HG03139 (cell line): ENCODE measurements around the gene ZCCHC7.
A peak's percentile ranks its signal among the peaks of the same experiment; 100 is the strongest.

ENCODE experiments used
- ATAC-seq: cut with Tn5 transposase; IDR thresholded peaks from one replicate; pipeline ENCODE4 v1.9.1; 2021; ENCODE audit not compliant: unreplicated experiment

ZCCHC7 gene

DNA sequence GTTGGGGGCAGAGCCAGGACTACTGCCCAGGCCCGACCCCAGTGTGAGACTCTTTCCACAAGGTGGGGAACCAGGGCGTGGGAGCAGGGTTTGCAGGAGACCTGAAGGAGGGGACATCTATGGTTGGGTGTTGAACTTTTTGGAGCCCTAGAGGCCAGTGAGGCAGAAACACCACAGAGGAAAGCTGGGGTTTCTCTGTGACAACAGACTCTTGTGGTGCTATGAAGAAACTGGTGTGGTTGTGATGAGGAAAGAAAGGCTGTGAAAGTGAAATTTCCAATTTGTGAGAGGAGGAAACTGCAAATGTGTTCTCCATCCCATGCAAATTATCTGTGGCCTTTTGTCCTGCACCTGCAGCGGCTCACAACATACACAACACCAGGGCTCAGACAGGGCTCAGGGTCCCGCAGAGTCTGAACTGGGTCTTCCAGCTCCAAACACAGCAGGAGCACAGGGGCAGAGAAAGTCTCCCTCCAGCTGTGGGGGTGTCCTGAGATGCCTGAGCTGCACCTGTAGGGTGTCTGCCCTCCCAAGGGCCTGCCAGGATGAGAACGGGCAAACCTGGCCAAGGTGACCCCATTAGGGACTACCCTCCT lies 250.7 kb downstream of the ZCCHC7 start:
- ATAC-seq, result peak; percentile 53

GRCh38 chr9:37371565-37372464 lies 251.4 kb downstream of the ZCCHC7 start:
- ATAC-seq, result no peak

DNA sequence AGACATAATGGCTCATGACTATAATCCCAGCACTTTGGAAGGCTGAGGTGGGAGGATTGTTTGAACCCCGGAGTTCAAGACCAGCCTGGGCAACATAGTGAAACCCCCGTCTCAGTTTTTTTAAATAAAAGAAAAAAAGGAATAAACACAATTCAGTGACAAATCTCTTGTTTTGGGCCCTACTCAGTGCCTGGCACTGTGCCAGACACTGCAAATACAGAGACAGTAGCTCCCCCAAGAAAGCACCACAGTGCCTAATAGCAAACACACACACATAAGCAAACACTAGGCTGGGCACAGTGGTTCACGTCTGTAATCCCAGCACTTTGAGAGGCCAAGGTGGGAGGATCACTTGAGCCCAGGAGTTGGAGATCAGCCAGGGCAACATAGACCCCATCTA lies 252.5 kb downstream of the ZCCHC7 start:
- no peak for ATAC-seq

GRCh38 chr9:37373621-37374020 lies 253.2 kb downstream of the ZCCHC7 start:
- ATAC-seq, result no peak

DNA sequence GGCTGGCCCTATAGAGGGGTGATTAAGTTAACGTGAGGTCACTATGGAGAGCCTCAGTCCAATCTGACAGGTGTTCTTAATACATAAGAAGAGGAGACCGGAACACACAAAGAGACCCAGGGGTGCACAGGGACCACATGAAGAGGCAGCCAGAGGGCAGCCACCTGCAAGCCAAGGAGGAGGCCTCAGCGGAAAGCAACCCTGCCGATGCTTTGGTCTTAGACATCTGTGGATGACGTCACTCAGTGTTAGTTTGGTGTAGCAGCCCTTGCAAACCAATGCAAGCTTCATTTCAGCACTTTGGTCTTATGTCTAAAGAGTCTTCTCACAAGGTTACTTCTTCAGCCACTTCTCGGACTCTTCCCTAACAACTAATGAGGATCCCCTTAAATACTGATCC lies 254.5 kb downstream of the ZCCHC7 start:
- peak; percentile 42 for ATAC-seq

DNA sequence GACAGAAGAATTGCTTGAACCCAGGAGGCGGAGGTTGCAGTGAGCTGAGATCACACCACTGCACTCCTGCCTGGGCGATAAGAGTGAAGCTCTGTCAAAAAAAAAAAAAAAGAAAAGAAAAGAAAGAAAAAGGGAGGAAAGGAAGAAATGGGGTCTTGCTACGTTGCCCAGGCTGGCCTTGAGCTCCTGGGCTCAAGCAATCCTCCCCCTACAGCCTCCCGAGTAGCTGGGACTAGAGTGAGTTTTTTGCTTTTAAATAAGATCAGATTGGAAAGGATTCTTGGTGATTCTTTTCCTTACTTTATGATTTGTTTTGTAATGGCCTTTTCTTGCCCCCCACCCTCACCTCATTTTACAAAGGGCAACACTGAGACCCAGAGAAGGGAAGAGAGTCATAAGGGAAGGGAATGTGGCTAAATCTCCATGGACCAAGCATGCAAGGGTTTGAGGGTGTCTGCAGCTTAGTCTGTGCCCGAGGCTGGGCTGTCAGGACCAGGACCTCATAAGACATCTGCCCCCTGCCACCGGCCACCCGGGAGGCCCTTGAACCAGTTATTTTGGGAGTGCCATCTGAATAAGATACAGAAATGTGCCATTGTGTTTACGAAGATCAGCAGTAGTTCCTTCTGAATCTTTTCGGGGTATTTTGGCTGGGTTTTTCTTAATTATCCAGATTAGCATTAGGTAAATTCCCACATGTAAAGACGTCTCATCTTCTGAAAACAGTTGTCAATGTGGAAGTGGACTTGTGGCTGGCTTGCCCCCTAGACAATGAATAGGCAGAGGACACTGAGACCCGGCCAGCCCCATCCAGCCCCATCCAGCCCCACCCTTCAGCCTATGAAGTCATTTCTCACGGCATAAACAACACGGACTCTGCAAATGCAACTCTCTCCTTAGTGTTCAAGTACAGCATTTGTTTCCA lies 257.6 kb downstream of the ZCCHC7 start:
- ATAC-seq, result no peak

DNA sequence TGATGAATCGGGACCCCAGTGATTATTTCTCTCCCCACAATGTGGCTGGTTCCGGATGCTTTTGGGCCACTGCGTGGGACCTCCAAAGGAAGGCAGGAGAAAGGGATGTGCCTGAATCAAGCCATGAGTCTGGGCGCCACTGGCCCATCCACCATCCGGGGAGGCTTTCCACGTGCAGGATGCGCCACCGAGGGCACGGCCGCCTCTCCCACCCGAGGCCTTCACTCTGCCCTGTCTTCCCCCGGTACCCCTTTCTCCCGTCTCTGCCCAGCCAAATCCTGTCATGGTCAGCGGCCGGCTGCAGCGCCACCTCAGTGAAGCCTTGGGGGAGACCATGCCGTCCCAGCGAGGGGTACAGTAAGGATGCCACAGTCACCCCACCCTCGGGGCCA lies 258.2 kb downstream of the ZCCHC7 start:
- no peak for ATAC-seq

DNA sequence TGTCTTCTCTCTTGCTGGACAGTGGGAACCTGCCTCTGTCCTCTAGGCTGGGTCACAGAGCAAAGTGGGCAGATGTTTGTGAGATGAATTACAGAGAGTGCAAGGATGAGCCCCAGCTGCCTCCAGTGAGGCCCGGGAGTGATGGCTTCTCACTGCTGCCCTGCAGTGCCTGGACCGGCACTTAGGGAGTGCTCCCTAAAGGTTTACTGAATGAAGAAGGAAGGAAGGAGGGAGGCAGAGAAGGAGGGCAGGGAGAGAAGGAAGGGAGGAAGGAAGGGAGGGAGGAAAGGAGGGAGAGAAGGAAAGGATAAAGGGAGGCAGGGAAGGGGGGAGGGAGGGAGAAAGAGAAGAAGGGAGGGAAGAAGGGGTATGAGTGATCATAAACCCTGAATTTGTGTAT lies 259.5 kb downstream of the ZCCHC7 start:
- no peak for ATAC-seq

GRCh38 chr9:37380570-37380969 lies 260.2 kb downstream of the ZCCHC7 start:
- no peak for ATAC-seq

DNA sequence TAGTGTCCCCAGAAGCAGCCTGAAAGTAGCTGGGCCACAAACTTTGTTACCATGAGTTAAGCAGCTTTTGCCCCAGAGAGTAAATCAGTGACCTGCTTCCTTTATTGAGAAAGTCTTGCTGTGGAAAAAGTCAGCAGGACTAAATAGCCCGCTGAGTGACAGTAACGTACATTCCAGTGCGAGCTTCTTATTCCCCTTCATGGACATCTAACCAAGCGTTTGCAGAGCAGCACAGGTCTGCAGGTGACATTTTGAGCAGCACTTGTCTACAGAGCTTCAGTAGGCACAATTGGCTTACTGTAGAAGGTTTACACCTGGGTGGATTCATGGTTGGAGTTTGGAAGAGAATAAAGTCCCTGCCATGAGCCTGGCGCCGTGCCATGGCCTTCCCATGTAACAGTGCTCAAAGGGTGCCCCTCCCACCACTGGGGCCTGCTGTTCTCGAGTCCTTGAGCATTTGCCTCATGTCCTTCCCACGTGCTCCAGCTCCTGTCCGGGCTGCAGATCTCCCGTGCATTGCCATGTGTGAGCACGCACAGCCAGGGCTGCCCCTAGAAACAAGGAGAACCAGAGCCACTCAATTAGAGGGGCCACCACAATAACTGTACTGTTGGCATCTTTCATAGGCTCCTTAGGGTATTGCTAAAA lies 260.8 kb downstream of the ZCCHC7 start:
- no peak for ATAC-seq

DNA sequence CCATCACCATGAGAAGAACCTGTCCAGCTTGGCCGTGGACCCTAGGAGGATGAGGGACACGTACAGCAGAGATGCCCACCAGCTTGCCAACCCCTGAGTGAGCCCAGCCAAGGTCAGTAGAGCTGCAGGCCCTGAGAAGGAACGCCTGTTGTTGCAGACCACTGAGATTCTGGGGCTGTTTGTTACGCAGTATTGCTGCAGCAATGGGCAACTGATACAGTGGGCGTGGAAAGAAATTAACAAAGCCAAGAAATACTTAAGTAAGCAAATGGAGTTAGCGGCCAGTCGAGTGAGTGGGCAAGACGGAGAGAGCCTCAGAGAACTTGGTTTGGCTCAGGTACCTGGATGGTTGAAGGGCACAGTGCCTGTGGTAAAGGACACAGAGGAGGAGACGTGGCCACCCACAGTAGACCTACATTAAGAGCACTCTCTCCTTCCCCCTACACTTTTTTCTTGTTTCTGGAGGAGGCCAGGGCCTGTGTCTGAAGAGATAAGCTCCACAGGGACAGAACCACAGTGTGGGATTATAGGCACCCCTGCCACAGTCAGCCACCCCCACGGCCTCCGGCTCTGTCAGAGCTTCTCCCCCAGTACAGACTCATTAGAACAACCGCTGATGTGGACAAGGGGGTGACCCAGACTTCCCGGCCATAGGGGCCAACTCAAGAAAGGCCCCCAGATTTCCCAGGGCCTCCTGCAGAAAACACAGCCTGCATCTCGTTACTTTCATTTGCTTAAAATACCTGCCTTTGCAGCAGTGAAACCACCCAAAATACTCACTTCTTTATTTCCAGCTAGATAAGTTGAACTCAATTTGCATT lies 262.0 kb downstream of the ZCCHC7 start:
- no peak for ATAC-seq

DNA sequence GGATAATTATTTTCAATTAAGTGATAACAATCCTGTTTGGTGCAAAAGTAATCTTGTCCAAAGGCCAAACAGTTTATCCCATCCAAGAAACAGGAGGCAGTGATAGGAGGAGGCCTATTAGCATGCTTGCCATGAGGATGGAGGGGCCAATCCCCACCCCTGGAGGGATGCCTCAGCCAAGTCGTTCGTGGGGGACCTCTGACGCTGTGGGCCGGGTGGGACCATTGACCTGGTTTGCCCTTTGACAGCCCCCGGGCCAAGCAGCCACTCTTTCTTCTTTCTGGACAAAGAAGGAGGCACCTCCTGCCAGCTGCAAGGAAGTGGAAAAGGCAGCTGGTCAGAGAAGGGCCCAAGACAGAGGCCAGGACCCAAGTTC lies 262.6 kb downstream of the ZCCHC7 start:
- ATAC-seq, result no peak

DNA sequence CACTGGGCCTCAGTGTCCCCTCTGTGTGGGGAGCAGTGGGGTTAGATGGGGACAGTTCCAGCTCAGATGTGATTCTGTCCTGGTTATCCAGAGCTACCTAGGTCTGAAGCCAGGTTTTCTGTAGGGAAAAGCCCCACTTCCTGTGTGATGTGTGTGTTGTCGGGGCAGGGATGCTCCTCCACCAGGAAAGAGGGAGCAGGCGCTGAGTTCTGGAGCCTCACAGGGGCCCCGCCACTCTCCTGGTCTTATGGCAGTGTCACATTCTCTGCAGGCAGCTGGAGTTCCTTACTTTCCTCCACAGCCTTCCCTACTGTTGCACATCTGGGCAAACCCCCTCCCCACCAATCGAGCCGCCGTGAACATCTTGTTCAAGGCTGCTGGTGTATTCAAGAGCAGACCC lies 263.0 kb downstream of the ZCCHC7 start:
- no peak for ATAC-seq

- no peak for ATAC-seq
Observed at GRCh38 chr9:37383876-37384746, 263.7 kb downstream of the ZCCHC7 start.

- ATAC-seq, result no peak
Observed at GRCh38 chr9:37385286-37385685, 264.9 kb downstream of the ZCCHC7 start.

DNA sequence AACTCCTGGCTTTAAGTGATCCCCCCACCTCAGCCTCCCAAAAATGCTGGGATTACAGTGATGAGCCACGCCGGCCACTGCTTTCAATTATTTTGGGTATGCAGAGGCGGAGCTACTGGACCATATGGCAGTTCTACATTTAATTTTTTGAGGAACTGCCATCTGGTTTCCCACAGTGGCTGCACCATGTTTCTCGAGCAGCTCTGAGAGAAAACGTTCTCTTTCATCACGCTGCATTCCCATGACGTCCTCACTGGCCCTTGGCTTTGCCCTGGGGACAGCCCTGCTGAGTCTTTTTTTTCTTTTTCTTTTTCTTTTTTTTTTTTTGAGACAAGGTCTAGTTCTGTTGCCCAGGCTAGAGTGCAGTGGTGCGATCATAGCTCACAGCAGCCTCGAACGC lies 266.6 kb downstream of the ZCCHC7 start:
- ATAC-seq, result no peak

- ATAC-seq, result peak; percentile 81
Observed at GRCh38 chr9:37390759-37391158, 270.4 kb downstream of the ZCCHC7 start.

DNA sequence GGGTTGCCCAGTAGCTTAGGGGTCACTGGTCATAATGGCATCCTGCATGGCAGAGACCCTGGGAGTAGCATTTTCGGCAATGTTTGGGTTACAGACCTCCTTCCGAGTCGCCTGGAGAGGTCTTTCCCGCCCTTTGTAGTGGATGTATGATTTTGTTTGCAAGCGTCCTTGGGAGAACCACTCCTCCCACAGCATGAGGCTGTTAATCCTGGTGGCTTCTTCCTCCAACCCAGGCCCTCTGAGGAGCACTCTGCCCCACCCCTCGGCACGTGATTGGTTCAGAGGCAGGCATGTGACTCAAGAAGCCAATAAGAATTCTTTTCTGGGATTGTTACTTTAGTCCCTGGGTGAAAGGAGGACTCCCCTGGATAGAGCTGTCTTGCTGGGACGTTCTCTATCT lies 271.9 kb downstream of the ZCCHC7 start:
- ATAC-seq, result no peak

DNA sequence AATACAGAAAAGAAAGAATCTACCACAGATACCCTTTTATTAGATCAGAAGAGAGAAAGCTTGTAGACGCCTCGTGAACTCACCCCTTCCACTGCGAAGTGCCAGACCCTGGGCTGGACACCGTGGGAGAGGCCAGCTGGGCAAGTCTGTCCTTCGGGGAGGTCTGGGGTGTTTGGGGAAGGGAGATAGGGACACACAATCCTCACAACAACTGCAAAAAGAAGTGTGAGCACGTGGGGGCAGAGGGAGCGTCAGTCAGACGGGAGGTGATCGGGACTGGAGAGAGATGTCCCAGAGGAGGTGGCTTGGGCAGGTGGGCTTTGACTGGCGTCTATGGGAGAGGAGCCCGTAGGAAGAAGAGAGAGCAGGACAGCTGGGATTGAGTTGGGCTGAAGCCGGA lies 274.9 kb downstream of the ZCCHC7 start:
- ATAC-seq, result no peak
